AG04450 (cell line): Measurements from ENCODE around the gene UGCG. TPM values are rescaled to one million over a fixed set of nuclear protein-coding genes. Genes with fewer than 3 reads are reported as not detected.

Experiments used
- CTCF ChIA-PET: fragments of 300-600, 350-600 bp; formaldehyde crosslinking; extraction: SDS; loops from one replicate; lab custom pipeline; 2022; ENCODE audit warnings: antibody characterized with exemption, inconsistent platforms; lab: Charles Lee
- POLR2A ChIA-PET: fragments of 350-600 bp; formaldehyde crosslinking; extraction: SDS; loops from one replicate; lab custom pipeline; 2021; ENCODE audit warnings: antibody characterized with exemption, inconsistent platforms; lab: Yijun Ruan, JAX
- DNase-seq: peaks from one replicate; pipeline ENCODE4 v3.0.0-alpha.2; 2011; ENCODE audit warnings: low read depth, low spot score
- H3K27ac ChIP-seq: one replicate; pipeline ENCODE4 v1.5.1; 2012; ENCODE audit warnings: low read depth, low read length, control low read depth
- H3K27me3 ChIP-seq: one replicate; pipeline ENCODE4 v1.6.0; 2012; ENCODE audit warnings: low read length; ENCODE audit not compliant: control insufficient read depth, insufficient read depth
- H3K4me3 ChIP-seq: 2 replicates; pipeline ENCODE4 v1.5.1; 2011; ENCODE audit warnings: mild to moderate bottlenecking, low read depth, low read length, control low read depth
- H3K9me3 ChIP-seq: 2 replicates; pipeline ENCODE4 v1.5.1; 2012; ENCODE audit warnings: low read length; ENCODE audit not compliant: control insufficient read depth, insufficient read depth
- CTCF ChIP-seq: IDR thresholded peaks from 2 replicates; pipeline ENCODE4 v1.5.1; 2011; ENCODE audit warnings: low read depth, low read length, control low read depth, inconsistent platforms
- polyA plus RNA-seq: library from polyadenylated mRNA; depleted of rRNA; stranded (reverse); fragments of >200 nt; gene quantifications from 2 replicates; pipeline ENCODE4 v1.2.3, GENCODE V29; 2011

The UGCG gene
- polyA plus RNA-seq, 1 experiment: 149 TPM

GRCh38 chr9:111914749-111915424, 18.3 kb downstream of the UGCG start:
- Histone ChIP-seq H3K9me3 (no peaks in the 10 kb centered on the region), H3K4me3 (no peak overlapping the region; the same call in 1 of the 2 replicates), H3K27ac (no peak overlapping the region), H3K27me3 (no peaks in the 10 kb centered on the region)
- no peak for DNase-seq
- ChIA-PET POLR2A (interaction anchor here (1.2 kb wide), 1 partner anchor 18 kb away, joined by 3 read pairs; the partner anchor contains the start of gene UGCG), CTCF (interaction anchor here (0.7 to 1.2 kb wide), 3 partner anchors 13 to 159 kb away, joined by 3 to 4 read pairs (median 3); no protein-coding TSS in a partner anchor)
- TF ChIP-seq CTCF: no peak

DNA sequence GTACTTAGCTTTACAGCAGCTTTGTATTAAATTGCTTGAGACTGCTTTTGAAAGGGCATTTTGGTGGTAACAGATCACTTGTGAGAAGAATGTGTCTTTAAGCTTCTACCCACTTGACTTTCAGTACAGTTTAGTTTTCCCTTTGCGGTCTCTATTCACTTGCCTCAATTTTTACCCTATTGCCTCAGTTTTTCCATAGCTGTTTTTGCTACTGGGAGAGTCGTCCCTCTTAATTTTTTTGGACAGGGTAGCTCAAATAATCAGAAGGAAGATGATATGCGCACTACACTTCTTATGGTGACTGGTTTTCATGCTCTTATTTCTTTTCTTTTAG, 18.8 kb downstream of the UGCG start:
- Histone ChIP-seq H3K27ac (no peak overlapping the region), H3K4me3 (no peak overlapping the region), H3K9me3 (no peaks in the 10 kb centered on the region), H3K27me3 (no peaks in the 10 kb centered on the region)
- no peak for TF ChIP-seq CTCF
- POLR2A ChIA-PET: interaction anchor here (1.2 kb wide), 2 partner anchors 19 to 160 kb away, joined by 3 to 4 read pairs; partner anchors contain the start of gene UGCG
- CTCF ChIA-PET: no interaction called here
- DNase-seq: no peak

- Histone ChIP-seq H3K9me3 (no peaks in the 10 kb centered on the region), H3K4me3 (no peak overlapping the region), H3K27me3 (no peaks in the 10 kb centered on the region), H3K27ac (no peak overlapping the region)
- no peak for DNase-seq
- ChIA-PET CTCF (no interaction called here), POLR2A (interaction anchor here (1.2 kb wide), 2 partner anchors 20 to 159 kb away, joined by 3 to 4 read pairs; partner anchors contain the start of gene UGCG)
- no peak for TF ChIP-seq CTCF
These were observed 19.6 kb downstream of the UGCG start for GRCh38 chr9:111916234-111916645.

DNA sequence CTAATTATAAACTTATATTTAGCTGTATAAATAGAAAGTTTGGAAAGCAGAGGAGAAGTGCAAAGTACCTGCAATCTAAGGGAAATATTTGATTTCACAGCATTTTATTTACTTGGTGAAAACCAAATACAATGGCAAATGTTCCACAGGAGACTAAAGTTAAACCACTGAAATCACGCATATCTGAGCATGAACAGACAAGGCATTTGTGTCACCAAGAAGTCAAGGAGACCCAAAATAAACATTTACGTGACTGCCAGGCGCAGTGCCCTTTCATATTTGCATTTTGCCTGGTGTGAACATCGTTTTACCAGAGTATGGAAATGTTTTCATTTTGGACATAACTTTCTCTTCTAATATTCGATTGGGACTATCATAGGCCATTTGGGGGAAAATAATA, 20.6 kb downstream of the UGCG start:
- Histone ChIP-seq H3K4me3 (no peak overlapping the region), H3K9me3 (no peaks in the 10 kb centered on the region), H3K27ac (no peak overlapping the region), H3K27me3 (no peaks in the 10 kb centered on the region)
- TF ChIP-seq CTCF: no peak
- CTCF ChIA-PET: no interaction called here
- no peak for DNase-seq
- POLR2A ChIA-PET: no interaction called here

- CTCF ChIA-PET: no interaction called here
- no peaks in the 10 kb centered on the region for H3K27me3 ChIP-seq
- H3K27ac ChIP-seq: no peak overlapping the region
- DNase-seq: no peak
- POLR2A ChIA-PET: no interaction called here
- no peak for TF ChIP-seq CTCF
- no peak overlapping the region for H3K4me3 ChIP-seq
- H3K9me3 ChIP-seq: no peaks in the 10 kb centered on the region
These were observed 21.4 kb downstream of the UGCG start for GRCh38 chr9:111917980-111918379.
